HFFc6 (cell line): ENCODE measurements around the gene ANOS1. TPM values are rescaled to one million over a fixed set of nuclear protein-coding genes. Genes with fewer than 3 reads are reported as not detected.
A peak's percentile ranks its signal among the peaks of the same experiment; 100 is the strongest.

ENCODE experiments used
- DNase-seq: peaks from one replicate; pipeline ENCODE4 v3.0.0-alpha.2; 2018
- H3K27ac Mint-ChIP-seq: 2 replicates; pipeline ENCODE4 v1.8.0; 2020; ENCODE audit warnings: mild to moderate bottlenecking, mixed read lengths
- H3K27me3 Mint-ChIP-seq: 2 replicates; pipeline ENCODE4 v1.8.0; 2021; ENCODE audit warnings: mild to moderate bottlenecking, moderate library complexity, mixed read lengths; ENCODE audit not compliant: insufficient read depth
- H3K36me3 Mint-ChIP-seq: 2 replicates; pipeline ENCODE4 v1.8.0; 2021; ENCODE audit warnings: low read depth, mixed read lengths
- H3K4me1 Mint-ChIP-seq: 2 replicates; pipeline ENCODE4 v1.8.0; 2020; ENCODE audit warnings: low read depth, mixed read lengths
- H3K4me3 Mint-ChIP-seq: 2 replicates; pipeline ENCODE4 v1.8.0; 2020; ENCODE audit warnings: mild to moderate bottlenecking, moderate library complexity, mixed read lengths
- H3K9me3 Mint-ChIP-seq: 2 replicates; pipeline ENCODE4 v1.8.0; 2020; ENCODE audit warnings: mild to moderate bottlenecking, mixed read lengths
- CTCF ChIP-seq: fragments of 200-600 bp; sonication (generic); IDR thresholded peaks from 2 replicates; pipeline ENCODE4 v1.5.0; 2021; ENCODE audit warnings: antibody characterized with exemption, mild to moderate bottlenecking
- total RNA-seq, 6 experiments: library from RNA; stranded (reverse); fragmentation: NEBNext Ultra II Directional; extraction: Animal tissue kit (Norgen Biotek cat#: 25700); gene quantifications; 2 replicates in 1 of 6; 3 replicates in 5 of 6; pipeline ENCODE4 v1.2.3, GENCODE V29; 2021

The ANOS1 gene
- total RNA-seq, 6 experiments from 2014 or later = 0.02 to 0.12 (median 0.07) TPM; not detected in 3

GRCh38 chrX:8741981-8742380 is 10.0 kb upstream of the ANOS1 start:
- peaks cover 4% of the 10 kb centered on the region; the same call in 1 of the 2 replicates for H3K27me3 Mint-ChIP-seq
- no peaks in the 10 kb centered on the region for H3K9me3 Mint-ChIP-seq
- no peak overlapping the region for H3K27ac Mint-ChIP-seq
- no peak overlapping the region for H3K4me3 Mint-ChIP-seq
- DNase-seq = no peak
- no peak for TF ChIP-seq CTCF
- no peaks in the 10 kb centered on the region for H3K36me3 Mint-ChIP-seq
- H3K4me1 Mint-ChIP-seq = no peaks in the 10 kb centered on the region

GRCh38 chrX:8738588-8739189 is 6.8 kb upstream of the ANOS1 start:
- peak; percentile 79 for TF ChIP-seq CTCF
- Mint-ChIP-seq H3K36me3 (no peaks in the 10 kb centered on the region), H3K9me3 (no peaks in the 10 kb centered on the region), H3K4me3 (no peak overlapping the region), H3K27ac (no peak overlapping the region), H3K4me1 (no peaks in the 10 kb centered on the region), H3K27me3 (peaks cover 4% of the 10 kb centered on the region)
- DNase-seq = no peak

GRCh38 chrX:8737883-8738282 is 5.9 kb upstream of the ANOS1 start:
- DNase-seq = no peak
- Mint-ChIP-seq H3K27me3 (peaks cover 3% of the 10 kb centered on the region), H3K4me1 (no peaks in the 10 kb centered on the region), H3K4me3 (no peak overlapping the region), H3K27ac (no peak overlapping the region), H3K9me3 (no peaks in the 10 kb centered on the region), H3K36me3 (no peaks in the 10 kb centered on the region)
- TF ChIP-seq CTCF = no peak

- TF ChIP-seq CTCF = no peak
- peaks cover 13% of the 10 kb centered on the region for H3K27me3 Mint-ChIP-seq
- H3K4me1 Mint-ChIP-seq = no peaks in the 10 kb centered on the region; the same call in 1 of the 2 replicates
- H3K27ac Mint-ChIP-seq = no peak overlapping the region
- no peaks in the 10 kb centered on the region for H3K36me3 Mint-ChIP-seq
- DNase-seq = no peak
- no peaks in the 10 kb centered on the region for H3K9me3 Mint-ChIP-seq
- H3K4me3 Mint-ChIP-seq = no peak overlapping the region
These were observed 952 bp downstream of the ANOS1 start for GRCh38 chrX:8730812-8731558.

GRCh38 chrX:8729811-8730210 is 2.1 kb downstream of the ANOS1 start:
- Mint-ChIP-seq H3K4me3 (no peak overlapping the region), H3K27me3 (peaks cover 13% of the 10 kb centered on the region), H3K27ac (no peak overlapping the region), H3K36me3 (no peaks in the 10 kb centered on the region), H3K4me1 (no peaks in the 10 kb centered on the region; the same call in 1 of the 2 replicates), H3K9me3 (no peaks in the 10 kb centered on the region)
- DNase-seq = no peak
- TF ChIP-seq CTCF = no peak
